Peyer's patch (tissue), 4 donors: Measurements from ENCODE around the gene POLR1D.

ENCODE experiments used
- POLR2A ChIP-seq, 2 donors: fragments of 450-650 bp; IDR thresholded peaks; one replicate each; pipeline ENCODE4 v1.5.1; 2017; ENCODE audit warnings: antibody characterized with exemption in 2 of 2, mild to moderate bottlenecking in 2 of 2, moderate library complexity in 2 of 2
- TF ChIP-seq, protein P1 (sequence below), 6 experiments: fragments of 450-650 bp in 4 of 6; fragments of 200-600 bp in 2 of 6; sonication (generic) in 1 of 6; IDR thresholded peaks; one replicate each; pipeline ENCODE4 v1.5.1; 2017 to 2019; ENCODE audit warnings: antibody characterized with exemption in 6 of 6, mild to moderate bottlenecking in 3 of 6, moderate library complexity in 1 of 6

DNA sequence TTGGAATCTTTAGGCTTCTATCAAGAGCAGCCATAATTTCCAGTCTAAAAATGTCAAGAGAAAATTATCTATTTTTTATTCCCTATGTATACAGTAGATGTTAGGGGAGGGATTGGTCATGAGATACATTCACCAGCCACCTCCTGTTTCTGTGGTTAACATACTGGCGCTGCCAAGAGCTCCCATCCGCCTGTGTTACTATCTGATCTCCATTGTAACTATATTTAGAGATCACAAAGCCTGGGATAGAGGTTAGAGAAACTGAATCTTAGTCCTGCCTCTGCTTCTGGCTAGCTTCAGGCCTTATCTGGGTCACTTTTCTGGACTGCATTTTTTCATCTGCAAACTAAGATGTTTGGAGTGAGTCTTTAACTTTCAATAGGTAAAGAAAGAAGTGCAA, 46.3 kb downstream of the POLR1D start:
- no peak for TF ChIP-seq POLR2A (IDR thresholded peaks at IDR 0.05)
- TF ChIP-seq, protein P1, sequence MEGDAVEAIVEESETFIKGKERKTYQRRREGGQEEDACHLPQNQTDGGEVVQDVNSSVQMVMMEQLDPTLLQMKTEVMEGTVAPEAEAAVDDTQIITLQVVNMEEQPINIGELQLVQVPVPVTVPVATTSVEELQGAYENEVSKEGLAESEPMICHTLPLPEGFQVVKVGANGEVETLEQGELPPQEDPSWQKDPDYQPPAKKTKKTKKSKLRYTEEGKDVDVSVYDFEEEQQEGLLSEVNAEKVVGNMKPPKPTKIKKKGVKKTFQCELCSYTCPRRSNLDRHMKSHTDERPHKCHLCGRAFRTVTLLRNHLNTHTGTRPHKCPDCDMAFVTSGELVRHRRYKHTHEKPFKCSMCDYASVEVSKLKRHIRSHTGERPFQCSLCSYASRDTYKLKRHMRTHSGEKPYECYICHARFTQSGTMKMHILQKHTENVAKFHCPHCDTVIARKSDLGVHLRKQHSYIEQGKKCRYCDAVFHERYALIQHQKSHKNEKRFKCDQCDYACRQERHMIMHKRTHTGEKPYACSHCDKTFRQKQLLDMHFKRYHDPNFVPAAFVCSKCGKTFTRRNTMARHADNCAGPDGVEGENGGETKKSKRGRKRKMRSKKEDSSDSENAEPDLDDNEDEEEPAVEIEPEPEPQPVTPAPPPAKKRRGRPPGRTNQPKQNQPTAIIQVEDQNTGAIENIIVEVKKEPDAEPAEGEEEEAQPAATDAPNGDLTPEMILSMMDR (IDR thresholded peaks at IDR 0.05) = no peak
